Trophoblast cell (in vitro differentiated cells and primary cell): Measurements from ENCODE around the gene C9orf85.

Experiments
- DNase-seq, 2 donors: peaks; one replicate each; pipeline ENCODE4 v3.0.0-alpha.2; 2016
- H2AFZ ChIP-seq: 2 replicates; pipeline ENCODE4 v1.6.1; 2013; ENCODE audit warnings: low read length, moderate library complexity, mild to moderate bottlenecking; ENCODE audit not compliant: insufficient read depth, poor library complexity
- H2AK5ac ChIP-seq: 2 replicates; pipeline ENCODE4 v1.6.1; 2013; ENCODE audit warnings: mild to moderate bottlenecking, low read length
- H2BK120ac ChIP-seq: 2 replicates; pipeline ENCODE4 v1.6.1; 2013; ENCODE audit warnings: low read length, mild to moderate bottlenecking, moderate library complexity; ENCODE audit not compliant: insufficient read depth, poor library complexity
- H2BK12ac ChIP-seq: 2 replicates; pipeline ENCODE4 v1.6.1; 2013; ENCODE audit warnings: mild to moderate bottlenecking, low read length, moderate library complexity
- H2BK5ac ChIP-seq: 2 replicates; pipeline ENCODE4 v1.6.1; 2013; ENCODE audit warnings: low read length, low read depth, moderate library complexity, mild to moderate bottlenecking; ENCODE audit not compliant: poor library complexity
- H3K14ac ChIP-seq: 2 replicates; pipeline ENCODE4 v1.6.1; 2013; ENCODE audit warnings: mild to moderate bottlenecking, low read length
- H3K18ac ChIP-seq: 2 replicates; pipeline ENCODE4 v1.6.1; 2013; ENCODE audit warnings: mild to moderate bottlenecking, low read length
- H3K23ac ChIP-seq: 2 replicates; pipeline ENCODE4 v1.6.1; 2013; ENCODE audit warnings: low read length
- H3K27ac ChIP-seq: 2 replicates; pipeline ENCODE4 v1.5.1; 2013; ENCODE audit warnings: low read depth, mild to moderate bottlenecking, inconsistent platforms, low read length, moderate library complexity
- H3K27me3 ChIP-seq: 2 replicates; pipeline ENCODE4 v1.6.1; 2013; ENCODE audit warnings: inconsistent platforms, mild to moderate bottlenecking, low read length, moderate library complexity; ENCODE audit not compliant: insufficient read depth
- H3K36me3 ChIP-seq, 2 experiments: 1 replicate in 1 of 2; 2 replicates in 1 of 2; pipeline ENCODE4 v1.6.1; 2013; ENCODE audit warnings: low read length in 2 of 2, mild to moderate bottlenecking in 2 of 2, moderate library complexity in 1 of 2; ENCODE audit not compliant: insufficient read depth in 2 of 2, control insufficient read depth in 1 of 2
- H3K4ac ChIP-seq: 2 replicates; pipeline ENCODE4 v1.6.1; 2013; ENCODE audit warnings: low read depth, mild to moderate bottlenecking, low read length, moderate library complexity
- H3K4me1 ChIP-seq, 2 experiments: 1 replicate in 1 of 2; 2 replicates in 1 of 2; pipeline ENCODE4 v1.6.1; 2013; ENCODE audit warnings: low read length in 2 of 2, mild to moderate bottlenecking in 2 of 2, moderate library complexity in 1 of 2; ENCODE audit not compliant: insufficient read depth in 2 of 2, control insufficient read depth in 1 of 2
- H3K4me2 ChIP-seq: 2 replicates; pipeline ENCODE4 v1.6.1; 2013; ENCODE audit warnings: inconsistent platforms, mild to moderate bottlenecking, low read length, moderate library complexity
- H3K4me3 ChIP-seq: 2 replicates; pipeline ENCODE4 v1.5.1; 2013; ENCODE audit warnings: mild to moderate bottlenecking, low read depth, low read length, inconsistent platforms
- H3K79me1 ChIP-seq: one replicate; pipeline ENCODE4 v1.6.1; 2013; ENCODE audit warnings: low read length
- H3K79me2 ChIP-seq: 2 replicates; pipeline ENCODE4 v1.6.1; 2013; ENCODE audit warnings: low read length, mild to moderate bottlenecking; ENCODE audit not compliant: control insufficient read depth, insufficient read depth, poor library complexity
- H3K9ac ChIP-seq: 2 replicates; pipeline ENCODE4 v1.6.1; 2013; ENCODE audit warnings: mild to moderate bottlenecking, low read length
- H3K9me3 ChIP-seq: 2 replicates; pipeline ENCODE4 v1.6.1; 2013; ENCODE audit warnings: low read depth, mild to moderate bottlenecking, control low read depth, inconsistent platforms, low read length; ENCODE audit not compliant: insufficient read depth
- H4K12ac ChIP-seq: 2 replicates; pipeline ENCODE4 v1.6.1; 2013; ENCODE audit warnings: low read depth, mild to moderate bottlenecking, low read length, moderate library complexity
- H4K8ac ChIP-seq: 2 replicates; pipeline ENCODE4 v1.6.1; 2013; ENCODE audit warnings: low read depth, mild to moderate bottlenecking, low read length, moderate library complexity
- H4K91ac ChIP-seq: one replicate; pipeline ENCODE4 v1.6.1; 2013; ENCODE audit warnings: low read depth, mild to moderate bottlenecking, low read length, moderate library complexity
- WGBS: extraction: QIAGEN DNeasy Blood & Tissue Kit; methylation state at CpG from one replicate; pipeline ENCODE4 v1.1.7; 2013; ENCODE audit warnings: missing lambda C conversion rate; ENCODE audit not compliant: insufficient read length, insufficient coverage; ENCODE audit errors: extremely low coverage; 5-methylcytosine and 5-hydroxymethylcytosine counted together

The C9orf85 gene

GRCh38 chr9:71876829-71877228 is 34.6 kb upstream of the C9orf85 start:
- Histone ChIP-seq H3K27me3 (no peaks in the 10 kb centered on the region), H4K8ac (no peak overlapping the region), H3K27ac (no peak overlapping the region), H2BK5ac (no peak overlapping the region), H2BK12ac (no peak overlapping the region), H3K36me3 (peaks cover 0 to 2% of the 10 kb centered on the region in 2 experiments), H3K9ac (no peak overlapping the region), H2AK5ac (no peak overlapping the region), H3K4me2 (no peak overlapping the region), H3K79me1 (no peaks in the 10 kb centered on the region), H3K9me3 (no peaks in the 10 kb centered on the region), H3K14ac (no peak overlapping the region), H3K4me1 (no peaks in the 10 kb centered on the region), H3K23ac (no peak overlapping the region), H3K18ac (no peak overlapping the region), H3K4ac (no peak overlapping the region), H4K12ac (no peak overlapping the region), H2AFZ (no peak overlapping the region), H4K91ac (no peak overlapping the region), H3K4me3 (no peak overlapping the region), H3K79me2 (peaks cover 2% of the 10 kb centered on the region), H2BK120ac (no peak overlapping the region)
- DNase-seq: no peak

GRCh38 chr9:71878327-71879274 is 32.8 kb upstream of the C9orf85 start:
- peak overlapping the region; percentile 75 for H3K4ac ChIP-seq
- H3K79me2 ChIP-seq: peaks cover 2% of the 10 kb centered on the region
- H3K27me3 ChIP-seq: no peaks in the 10 kb centered on the region

GRCh38 chr9:71879644-71880174 is 31.7 kb upstream of the C9orf85 start:
- Histone ChIP-seq H4K12ac (no peak overlapping the region), H3K79me1 (no peaks in the 10 kb centered on the region), H3K27ac (no peak overlapping the region), H3K79me2 (peaks cover 2% of the 10 kb centered on the region), H3K23ac (no peak overlapping the region), H3K18ac (no peak overlapping the region), H2BK120ac (no peak overlapping the region), H3K14ac (no peak overlapping the region), H3K4ac (no peak overlapping the region), H3K36me3 (peaks cover 0 to 2% of the 10 kb centered on the region in 2 experiments), H2BK5ac (no peak overlapping the region), H3K4me1 (no peaks in the 10 kb centered on the region), H2AFZ (no peak overlapping the region), H3K27me3 (no peaks in the 10 kb centered on the region), H4K91ac (no peak overlapping the region), H4K8ac (no peak overlapping the region), H2BK12ac (no peak overlapping the region), H2AK5ac (no peak overlapping the region), H3K4me2 (no peak overlapping the region), H3K9me3 (no peaks in the 10 kb centered on the region), H3K4me3 (no peak overlapping the region), H3K9ac (no peak overlapping the region)
- DNase-seq: no peak
- no CpG with 5 or more reads among the region's 2 CpGs for WGBS

More at GRCh38 chr9:71878327-71879274, 32.8 kb upstream of the C9orf85 start:
- H3K27ac ChIP-seq: no peak overlapping the region
- peak overlapping the region; percentile 82 for H3K18ac ChIP-seq
- H2BK5ac ChIP-seq: no peak overlapping the region
- H3K4me2 ChIP-seq: no peak overlapping the region
- H4K8ac ChIP-seq: no peak overlapping the region
- no peak overlapping the region for H4K91ac ChIP-seq
- no peak overlapping the region for H3K23ac ChIP-seq
- H3K9ac ChIP-seq: no peak overlapping the region
- no CpG with 5 or more reads among the region's 4 CpGs for WGBS
- no peaks in the 10 kb centered on the region for H3K79me1 ChIP-seq
- H3K4me1 ChIP-seq: no peaks in the 10 kb centered on the region
- no peaks in the 10 kb centered on the region for H3K9me3 ChIP-seq
- no peak for DNase-seq
- no peak overlapping the region for H3K14ac ChIP-seq
- H2BK120ac ChIP-seq: no peak overlapping the region
- H3K36me3 ChIP-seq: peaks cover 0 to 2% of the 10 kb centered on the region in 2 experiments
- H2AFZ ChIP-seq: no peak overlapping the region
- no peak overlapping the region for H4K12ac ChIP-seq
- no peak overlapping the region for H2BK12ac ChIP-seq
- H2AK5ac ChIP-seq: no peak overlapping the region
- H3K4me3 ChIP-seq: no peak overlapping the region

- H3K79me1 ChIP-seq: no peaks in the 10 kb centered on the region
- H3K18ac ChIP-seq: no peak overlapping the region
- no peak for DNase-seq
- H3K23ac ChIP-seq: no peak overlapping the region
- no peak overlapping the region for H3K4ac ChIP-seq
- no peak overlapping the region for H3K9ac ChIP-seq
- H2BK12ac ChIP-seq: no peak overlapping the region
- H3K27ac ChIP-seq: no peak overlapping the region
- no peak overlapping the region for H2BK120ac ChIP-seq
- no peaks in the 10 kb centered on the region for H3K36me3 ChIP-seq
- no peak overlapping the region for H4K12ac ChIP-seq
- no peak overlapping the region for H3K4me2 ChIP-seq
- H2AK5ac ChIP-seq: no peak overlapping the region
- no peak overlapping the region for H2AFZ ChIP-seq
- H4K91ac ChIP-seq: no peak overlapping the region
- no peak overlapping the region for H3K14ac ChIP-seq
- no peak overlapping the region for H3K4me3 ChIP-seq
- H3K4me1 ChIP-seq: no peaks in the 10 kb centered on the region
- H4K8ac ChIP-seq: no peak overlapping the region
- H3K79me2 ChIP-seq: no peaks in the 10 kb centered on the region
- H3K9me3 ChIP-seq: no peaks in the 10 kb centered on the region
- H3K27me3 ChIP-seq: no peaks in the 10 kb centered on the region
- no peak overlapping the region for H2BK5ac ChIP-seq
Measured at GRCh38 chr9:71884005-71884404, 27.4 kb upstream of the C9orf85 start.
